A673 (cell line): Measurements from ENCODE around the gene NDE1.

Experiments
- CTCF ChIP-seq: fragments of 300-800, 200-600 bp; sonication (generic); conservative IDR thresholded peaks from 2 replicates; pipeline ENCODE4 v1.5.1; 2017; ENCODE audit warnings: low read depth, mild to moderate bottlenecking, antibody characterized with exemption, low read length, moderate library complexity, mixed read lengths
- EZH2 ChIP-seq: fragments of 200-600 bp; sonication (generic); IDR thresholded peaks from 2 replicates; pipeline ENCODE4 v1.6.1; 2017; ENCODE audit warnings: borderline replicate concordance, low read depth, mild to moderate bottlenecking, mixed read lengths, antibody characterized with exemption, low read length; ENCODE audit not compliant: poor library complexity, severe bottlenecking

DNA sequence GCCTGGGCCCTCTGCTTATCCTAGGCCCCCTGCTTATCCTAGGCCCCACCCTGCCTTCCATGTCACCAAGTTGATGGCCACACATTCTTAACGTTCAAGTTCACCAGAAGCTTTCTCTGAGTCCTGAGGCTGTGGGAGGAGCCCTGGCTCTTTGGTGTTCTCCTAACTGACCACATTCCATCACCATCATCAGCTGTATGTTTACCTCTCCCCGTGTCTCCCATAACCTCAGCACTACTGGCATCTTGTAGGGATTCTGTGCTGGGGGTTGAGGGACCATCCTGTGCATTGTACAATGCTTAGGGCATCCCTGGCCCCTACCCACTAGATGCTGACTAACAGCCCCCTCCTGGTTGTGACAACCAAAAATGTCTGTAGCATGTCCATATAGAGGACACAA lies 99.3 kb downstream of the NDE1 start:
- no peak for TF ChIP-seq CTCF
- no peak for TF ChIP-seq EZH2
